Measurements from ENCODE around the gene FAM184A. TPM values are rescaled to one million over a fixed set of nuclear protein-coding genes. Genes with fewer than 3 reads are reported as not detected.
A peak's percentile ranks its signal among the peaks of the same experiment; 100 is the strongest.

Gene FAM184A
- total and polyA plus RNA-seq, 2 of the 8 experiments (the other 6 are each of a cell fraction or from before 2014, with no cell fraction given) = 6.3 to 11.3 TPM

DNA sequence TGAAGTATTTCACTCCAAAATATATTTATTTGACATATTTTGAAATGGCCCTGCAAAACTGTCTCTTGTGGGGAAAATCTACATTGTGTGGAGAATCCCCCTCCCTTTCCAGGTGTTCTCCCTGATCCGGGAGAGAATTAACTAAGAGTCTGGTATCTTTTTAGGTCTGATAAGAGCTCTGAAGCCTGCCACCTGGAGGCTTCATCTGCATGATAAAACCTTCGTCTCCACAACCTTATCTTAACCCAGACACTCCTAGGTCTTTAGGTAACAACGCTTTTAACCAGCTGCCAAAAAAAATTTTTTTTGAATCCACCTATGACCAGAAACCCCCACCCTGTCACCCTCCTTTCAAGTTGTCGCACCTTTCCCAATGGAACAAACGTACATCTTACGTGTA, 43.0 kb downstream of the FAM184A start:
- 43% methylated on average over 6 of the region's 6 CpGs; no CpG with 5 or more reads in 1 of the 2 experiments for WGBS, 2 experiments (ENCODE audit: extremely low coverage in 1 of 2, insufficient coverage in 1 of 2, insufficient read length in 1 of 2, insufficient replicate concordance in 2 of 2, low coverage in 1 of 2, low lambda C conversion rate in 2 of 2, missing lambda C conversion rate in 1 of 2)
- ChIA-PET CTCF (ENCODE audit: partially characterized antibody) (interaction anchor here (1.0 to 1.6 kb wide), 5 partner anchors 8 to 67 kb away, joined by 3 to 9 read pairs (median 3); partner anchors contain the start of gene FAM184A), POLR2A (ENCODE audit: partially characterized antibody) (interaction anchor here (0.6 to 2.3 kb wide), 5 partner anchors 8 to 129 kb away, joined by 3 to 5 read pairs (median 4); partner anchors contain the start of gene MCM9)
- H3K79me2 ChIP-seq (ENCODE audit: control insufficient read depth in 1 of 2, insufficient read depth in 2 of 2, low read length in 2 of 2) = no peaks in the 10 kb centered on the region
- FAIRE-seq (peak; percentile 63), DNase-seq (ENCODE audit: low read depth in 1 of 2, low spot score in 2 of 2) (no peak)
- no peak overlapping the region for H2BK5ac ChIP-seq (ENCODE audit: low read depth, low read length)
- no peak overlapping the region for H2BK20ac ChIP-seq (ENCODE audit: low read length)
- no peaks in the 10 kb centered on the region for H3K27me3 ChIP-seq (replicated peaks in 1 of 4; ENCODE audit: control insufficient read depth in 3 of 4, extremely low read depth in 1 of 4, insufficient read depth in 3 of 4, low read length in 3 of 4)
- H2BK15ac ChIP-seq (ENCODE audit: low read length) = no peak overlapping the region
- no peak overlapping the region for H3K14ac ChIP-seq (ENCODE audit: insufficient read length)
- H4K91ac ChIP-seq (replicated peaks; ENCODE audit: insufficient read length, low read length) = no peak overlapping the region
- H3K79me1 ChIP-seq (ENCODE audit: low read depth, low read length) = no peaks in the 10 kb centered on the region
- no peak overlapping the region for H3K4ac ChIP-seq (replicated peaks; ENCODE audit: insufficient read length, low read depth, low read length)
- no peak overlapping the region for H2BK120ac ChIP-seq (replicated peaks; ENCODE audit: low read depth, low read length)
- no peaks in the 10 kb centered on the region for H4K20me1 ChIP-seq (replicated peaks in 1 of 2; ENCODE audit: control insufficient read depth in 1 of 2, insufficient read depth in 2 of 2, low read length in 2 of 2)
- H3K9ac ChIP-seq (replicated peaks in 1 of 4; ENCODE audit: extremely low read depth in 1 of 4, low read depth in 3 of 4, low read length in 3 of 4) = no peak overlapping the region
- peak overlapping the region in 1 of 4 experiments; percentile 36; a peak in 3 of 8 replicates for H3K4me3 ChIP-seq (ENCODE audit: extremely low read depth in 1 of 4, insufficient read depth in 2 of 4, low read depth in 3 of 4, low read length in 4 of 4)
- no peak overlapping the region for H3K23ac ChIP-seq (ENCODE audit: insufficient read length)
- H2AK5ac ChIP-seq (ENCODE audit: low read depth, low read length) = no peak overlapping the region
- no peak overlapping the region for H3K27ac ChIP-seq (ENCODE audit: low read depth, low read length)
- peak overlapping the region; percentile 54 to 56 for H3K4me2 ChIP-seq (ENCODE audit: insufficient read depth in 1 of 2, low read depth in 2 of 2, low read length in 2 of 2)
- no peaks in the 10 kb centered on the region for H3K36me3 ChIP-seq (ENCODE audit: control insufficient read depth in 2 of 4, insufficient read depth in 4 of 4, low read length in 3 of 4)
- H3K23me2 ChIP-seq (ENCODE audit: low read depth, low read length) = 0 out of 2 replicates have a peak, but pooled peaks cover 2% of the 10 kb centered on the region
- no peak overlapping the region for H3K56ac ChIP-seq (replicated peaks; ENCODE audit: insufficient read length, low read depth, low read length)
- no peaks in the 10 kb centered on the region for H3K9me3 ChIP-seq (ENCODE audit: insufficient read depth in 2 of 2, low read depth in 1 of 2, low read length in 1 of 2)
- H3K4me1 ChIP-seq (replicated peaks in 1 of 4; ENCODE audit: control insufficient read depth in 3 of 4, insufficient read depth in 4 of 4, low read length in 3 of 4) = peaks cover 0 to 3% (median 0%) of the 10 kb centered on the region in 4 experiments; a peak in 1 of 7 replicates
- H2AFZ ChIP-seq (ENCODE audit: low read length) = no peak overlapping the region
- H2BK12ac ChIP-seq (ENCODE audit: low read depth, low read length) = no peak overlapping the region
- H4K5ac ChIP-seq (ENCODE audit: insufficient read length, low read depth, low read length) = no peak overlapping the region
- no peak overlapping the region for H3K18ac ChIP-seq (ENCODE audit: extremely low read depth, low read length)
- no peak overlapping the region for H4K8ac ChIP-seq (ENCODE audit: extremely low read depth, insufficient read depth, low read length)
- TF ChIP-seq POU5F1 (IDR thresholded peaks at IDR 0.05; ENCODE audit: low read depth, low read length) (no peak), SP4 (IDR thresholded peaks at IDR 0.05; ENCODE audit: low read length) (no peak), TCF12 (IDR thresholded peaks at IDR 0.05; ENCODE audit: low read depth, low read length) (0 out of 2 replicates have a peak, but pooled peaks have one; percentile 5), PHF8 (conservative IDR thresholded peaks at IDR 0.05; ENCODE audit: low read depth, low read length) (no peak), RBBP5 (IDR thresholded peaks at IDR 0.05; ENCODE audit: borderline replicate concordance, low read depth, low read length) (no peak), RAD21 (IDR thresholded peaks at IDR 0.05 in 1 of 2, conservative IDR thresholded peaks at IDR 0.05 in 1 of 2; ENCODE audit: low read depth in 2 of 2, low read length in 2 of 2) (0 out of 4 replicates have a peak, but pooled peaks of 1 of the 2 experiments have one; percentile 10), ASH2L (IDR thresholded peaks at IDR 0.05; ENCODE audit: low read length) (peak; percentile 64), KDM1A (IDR thresholded peaks at IDR 0.05; ENCODE audit: borderline replicate concordance, low read length) (no peak), TAF1 (IDR thresholded peaks at IDR 0.05; ENCODE audit: low read depth, low read length) (no peak), BCL11A (IDR thresholded peaks at IDR 0.05; ENCODE audit: low read depth in 2 of 2, low read length in 2 of 2) (no peak)
- TF ChIP-seq, protein P1, sequence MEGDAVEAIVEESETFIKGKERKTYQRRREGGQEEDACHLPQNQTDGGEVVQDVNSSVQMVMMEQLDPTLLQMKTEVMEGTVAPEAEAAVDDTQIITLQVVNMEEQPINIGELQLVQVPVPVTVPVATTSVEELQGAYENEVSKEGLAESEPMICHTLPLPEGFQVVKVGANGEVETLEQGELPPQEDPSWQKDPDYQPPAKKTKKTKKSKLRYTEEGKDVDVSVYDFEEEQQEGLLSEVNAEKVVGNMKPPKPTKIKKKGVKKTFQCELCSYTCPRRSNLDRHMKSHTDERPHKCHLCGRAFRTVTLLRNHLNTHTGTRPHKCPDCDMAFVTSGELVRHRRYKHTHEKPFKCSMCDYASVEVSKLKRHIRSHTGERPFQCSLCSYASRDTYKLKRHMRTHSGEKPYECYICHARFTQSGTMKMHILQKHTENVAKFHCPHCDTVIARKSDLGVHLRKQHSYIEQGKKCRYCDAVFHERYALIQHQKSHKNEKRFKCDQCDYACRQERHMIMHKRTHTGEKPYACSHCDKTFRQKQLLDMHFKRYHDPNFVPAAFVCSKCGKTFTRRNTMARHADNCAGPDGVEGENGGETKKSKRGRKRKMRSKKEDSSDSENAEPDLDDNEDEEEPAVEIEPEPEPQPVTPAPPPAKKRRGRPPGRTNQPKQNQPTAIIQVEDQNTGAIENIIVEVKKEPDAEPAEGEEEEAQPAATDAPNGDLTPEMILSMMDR (IDR thresholded peaks at IDR 0.05; ENCODE audit: control extremely low read depth in 1 of 3, insufficient read depth in 1 of 3, low read depth in 1 of 3, low read length in 3 of 3) = 0 out of 4 replicates have a peak, but pooled peaks of 1 of the 3 experiments have one; percentile 5
